Measurements from ENCODE around the gene DISC1.
"Not testable (repeated sequence)": the region's sequence is repeated elsewhere in the genome, so short reads cannot be mapped to it uniquely, and the experiment has no call there.

The DISC1 gene

GRCh38 chr1:231778009-231778719 is 151.6 kb downstream of the DISC1 start:
- DNase-seq = peak; percentile 47 to 55 (median 54)

- no peak for DNase-seq
These were observed 152.5 kb downstream of the DISC1 start for GRCh38 chr1:231779081-231779480.

DNA sequence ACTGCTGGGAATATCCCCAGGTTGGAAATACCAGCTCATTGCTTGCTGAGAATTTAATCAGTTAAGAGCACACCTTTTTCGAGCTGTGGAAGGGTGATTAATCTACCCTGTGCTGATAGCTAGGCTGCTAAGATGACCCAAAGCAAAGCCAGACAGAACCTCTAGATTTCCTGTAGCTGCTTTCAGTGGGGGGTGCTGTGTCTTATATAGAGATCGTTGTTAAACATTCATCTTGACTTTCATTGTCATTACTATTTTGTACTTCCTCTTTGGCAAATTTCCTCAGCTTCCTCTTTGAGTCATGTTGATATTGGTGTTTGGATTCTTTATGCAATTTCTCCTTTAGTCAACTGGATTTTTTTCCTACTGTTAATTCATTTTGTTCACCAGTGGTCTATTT is 155.3 kb downstream of the DISC1 start:
- peak; percentile 59 to 89 (median 86) for DNase-seq

- not testable (repeated sequence) for DNase-seq
These were observed 158.5 kb downstream of the DISC1 start for GRCh38 chr1:231785073-231785472.

DNA sequence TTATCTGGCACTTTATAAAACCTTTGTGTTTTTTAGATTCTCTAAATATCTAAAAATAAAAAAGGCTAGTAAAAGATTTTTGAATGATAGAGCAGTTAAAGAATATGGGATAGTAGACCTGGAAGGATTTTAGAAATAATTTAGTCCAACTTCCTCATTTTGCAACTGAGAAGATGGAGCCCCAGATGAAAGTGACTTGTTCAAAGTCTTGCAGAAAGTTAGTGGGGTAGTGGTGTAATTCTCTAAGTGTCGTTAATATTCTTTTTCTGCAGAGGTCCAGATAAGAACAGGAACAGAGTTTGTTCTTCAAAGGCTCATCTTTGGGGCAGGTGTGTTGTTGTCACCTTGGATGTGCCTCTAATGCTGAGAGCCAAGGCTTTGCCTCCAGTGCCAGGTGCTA is 159.5 kb downstream of the DISC1 start:
- no peak for DNase-seq

GRCh38 chr1:231792634-231793033 is 166.0 kb downstream of the DISC1 start:
- DNase-seq = no peak

GRCh38 chr1:231793893-231794292 is 167.3 kb downstream of the DISC1 start:
- DNase-seq = no peak

DNA sequence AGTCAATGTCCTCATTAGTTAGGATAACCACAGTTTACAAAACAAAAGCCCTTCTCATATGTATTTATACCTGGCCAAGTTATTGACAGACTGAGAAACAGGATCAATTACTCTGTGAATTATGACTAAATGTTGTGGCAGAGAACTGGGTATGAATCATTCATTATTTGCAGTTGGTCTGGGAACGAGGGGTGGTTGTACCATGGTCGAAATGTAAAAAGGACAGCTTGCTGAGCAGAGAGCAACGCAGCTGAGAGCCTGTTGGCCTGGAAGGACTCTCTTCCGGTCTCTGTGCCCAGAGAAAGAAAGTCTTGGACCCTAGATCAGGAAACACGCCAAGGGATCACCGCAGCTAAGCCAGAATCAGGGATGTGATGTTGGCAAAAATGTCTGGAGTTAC is 169.6 kb downstream of the DISC1 start:
- DNase-seq = no peak

DNA sequence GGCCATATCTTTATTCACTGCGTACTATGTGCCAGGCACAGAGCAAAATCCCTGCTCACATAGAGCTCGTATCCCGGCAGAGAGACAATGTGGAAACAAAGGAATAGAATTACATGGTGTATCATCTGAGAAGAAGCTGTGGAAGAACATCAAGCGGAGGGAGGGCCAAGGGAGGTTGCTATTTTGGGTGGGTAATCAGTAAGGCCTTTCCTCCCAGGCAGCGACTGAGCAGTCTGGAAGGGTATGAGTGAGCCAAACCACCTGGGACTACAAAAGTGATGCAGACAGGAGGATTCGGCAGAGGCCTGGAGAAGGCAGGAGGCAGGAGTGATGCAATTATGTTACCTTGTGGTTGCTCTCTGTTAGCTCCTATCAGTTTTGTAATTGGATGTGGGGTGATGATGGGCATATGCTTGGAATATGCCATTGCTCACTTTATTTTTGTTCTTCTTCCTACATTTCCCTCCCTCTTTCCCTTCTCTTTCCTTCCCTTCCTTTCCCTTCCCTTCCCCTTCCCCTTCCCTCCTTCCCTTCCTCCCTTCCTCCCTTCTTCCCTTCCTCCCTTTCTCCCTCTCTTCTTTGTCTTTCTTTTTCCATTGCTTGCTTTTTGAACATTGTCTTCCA is 172.9 kb downstream of the DISC1 start:
- DNase-seq = no peak

- no peak for DNase-seq
These were observed 173.5 kb downstream of the DISC1 start for GRCh38 chr1:231800108-231800507.

DNA sequence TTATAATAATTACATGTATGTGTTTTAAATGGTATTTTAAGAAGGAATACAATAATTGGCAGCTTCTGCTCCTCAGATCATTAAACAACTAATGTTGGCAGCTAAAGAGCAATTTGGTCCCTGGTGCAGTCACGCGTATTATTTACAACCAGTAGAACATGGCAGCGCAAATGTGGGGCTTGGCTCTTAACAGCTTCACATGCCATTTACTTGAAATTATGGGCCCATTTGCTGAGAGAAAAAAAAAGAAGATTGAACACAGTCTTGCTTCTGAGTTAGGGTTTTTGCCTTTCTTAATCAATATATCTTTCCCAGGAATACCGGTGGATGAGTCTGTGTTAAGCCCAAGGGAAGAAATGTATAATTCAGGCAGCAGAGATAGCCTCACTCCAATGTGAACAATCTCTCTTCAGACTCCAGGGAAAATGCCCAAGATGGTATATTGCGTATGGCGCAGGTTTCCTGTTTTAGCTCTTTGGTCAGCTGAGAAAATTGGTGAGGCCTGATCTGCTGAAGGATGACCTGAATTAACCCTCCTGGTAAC is 174.5 kb downstream of the DISC1 start:
- DNase-seq = no peak

GRCh38 chr1:231803353-231803752 is 176.8 kb downstream of the DISC1 start:
- peak; percentile 57 to 60 (median 57) for DNase-seq

DNA sequence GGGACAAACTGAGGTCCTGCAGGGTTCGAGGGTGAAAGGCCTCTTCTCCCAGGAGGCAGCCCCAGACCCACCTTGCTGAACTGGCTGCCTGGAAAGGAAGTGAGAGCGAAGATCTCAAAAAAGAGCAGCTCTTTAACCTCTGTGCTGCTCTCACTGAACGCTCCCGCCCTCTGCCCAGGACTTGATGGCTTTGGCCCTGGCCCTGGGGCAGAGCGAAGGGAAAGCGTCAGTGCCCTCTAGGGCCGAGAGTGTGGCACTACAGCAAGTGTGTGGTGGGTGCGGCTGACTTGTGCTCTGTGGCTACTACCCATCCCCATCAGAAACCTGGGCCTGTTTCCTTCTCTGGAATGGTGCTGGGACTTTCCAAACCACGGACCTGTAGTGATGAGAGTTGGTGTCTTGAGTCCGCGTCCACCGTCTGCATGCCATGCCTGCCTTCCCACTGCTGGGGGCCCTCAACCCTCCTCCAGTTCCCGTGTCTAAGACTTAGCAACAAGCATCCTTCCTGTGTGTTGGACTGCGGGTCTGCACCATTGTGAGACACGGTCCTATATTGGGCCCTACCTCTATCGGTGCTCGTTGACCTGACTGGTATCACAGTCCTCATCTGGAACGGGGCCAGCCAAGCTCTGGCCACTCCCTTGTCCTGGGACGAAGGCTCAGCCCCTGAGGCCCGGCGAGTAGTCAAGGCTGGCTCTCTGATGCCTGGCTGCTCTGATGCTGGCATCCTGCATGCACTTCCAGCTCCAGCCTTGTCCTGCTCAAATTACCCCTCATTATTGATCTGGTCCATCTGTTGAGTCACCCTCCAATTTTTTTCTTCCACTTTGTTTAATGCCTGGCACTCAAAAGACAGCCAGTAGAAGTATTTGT is 180.3 kb downstream of the DISC1 start:
- DNase-seq = peak; percentile 77 to 84 (median 83)

DNA sequence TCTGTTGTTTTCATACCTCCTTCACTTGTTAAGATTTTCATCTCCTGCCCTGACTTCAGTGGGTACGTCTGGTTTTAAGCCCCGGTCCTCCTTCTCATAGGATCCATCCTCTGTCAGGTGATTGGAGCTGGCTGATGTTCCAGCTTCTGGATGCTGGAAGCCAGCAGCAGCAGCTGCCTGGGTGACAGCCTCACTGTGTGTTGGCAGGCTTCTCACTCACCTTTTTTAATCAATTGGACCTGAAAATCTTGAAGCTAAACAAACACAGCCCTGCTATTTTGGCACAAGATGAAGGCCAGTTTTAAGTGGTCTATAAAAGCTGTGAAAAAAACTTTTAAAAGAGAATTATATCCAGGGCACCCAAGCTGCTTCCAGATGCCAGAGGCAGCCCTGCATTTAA is 181.0 kb downstream of the DISC1 start:
- DNase-seq = no peak

DNA sequence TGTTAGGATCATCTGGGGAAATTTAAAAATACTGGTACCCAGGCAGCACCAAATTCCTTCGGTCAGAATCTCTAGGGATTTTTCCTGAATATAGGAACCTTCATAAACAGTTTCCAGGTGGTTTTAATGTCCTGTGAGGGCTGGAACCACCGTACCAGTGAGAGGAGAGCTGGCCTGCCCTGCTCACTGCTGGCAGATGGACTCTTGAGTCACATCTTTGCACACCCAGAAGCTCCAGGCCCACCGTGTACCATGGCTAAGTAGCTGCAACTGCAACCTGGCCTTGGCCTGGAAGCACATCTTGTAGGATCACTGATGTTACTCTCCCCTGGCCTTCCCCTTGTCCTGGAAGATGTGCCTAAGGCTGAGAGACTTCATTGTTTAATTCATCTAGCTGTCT is 181.5 kb downstream of the DISC1 start:
- DNase-seq = no peak

DNA sequence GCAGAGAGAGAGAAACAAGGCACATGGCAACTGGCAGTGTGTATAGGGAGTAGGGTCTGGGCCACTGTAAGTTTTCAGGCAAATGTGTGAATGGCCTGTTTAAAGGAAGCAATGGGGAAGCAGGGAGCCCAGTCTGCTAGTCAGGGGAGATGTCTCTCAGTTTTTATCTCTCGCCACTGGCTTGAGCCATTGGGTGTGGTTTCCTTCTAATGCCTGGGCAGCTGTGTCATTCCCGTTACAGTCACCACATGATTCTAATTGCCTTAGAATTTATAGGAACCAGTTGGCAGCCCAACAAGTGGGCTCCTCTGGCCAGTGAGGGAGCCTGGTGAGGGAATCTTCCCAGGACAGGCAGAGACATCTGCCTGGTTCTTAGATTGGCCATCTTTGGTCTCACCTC is 182.4 kb downstream of the DISC1 start:
- DNase-seq = peak; percentile 16 to 55 (median 49)

GRCh38 chr1:231810415-231810814 is 183.8 kb downstream of the DISC1 start:
- no peak for DNase-seq

- no peak for DNase-seq
These were observed 187.4 kb downstream of the DISC1 start for GRCh38 chr1:231814021-231814420.

GRCh38 chr1:231814521-231814920 is 187.9 kb downstream of the DISC1 start:
- no peak for DNase-seq

DNA sequence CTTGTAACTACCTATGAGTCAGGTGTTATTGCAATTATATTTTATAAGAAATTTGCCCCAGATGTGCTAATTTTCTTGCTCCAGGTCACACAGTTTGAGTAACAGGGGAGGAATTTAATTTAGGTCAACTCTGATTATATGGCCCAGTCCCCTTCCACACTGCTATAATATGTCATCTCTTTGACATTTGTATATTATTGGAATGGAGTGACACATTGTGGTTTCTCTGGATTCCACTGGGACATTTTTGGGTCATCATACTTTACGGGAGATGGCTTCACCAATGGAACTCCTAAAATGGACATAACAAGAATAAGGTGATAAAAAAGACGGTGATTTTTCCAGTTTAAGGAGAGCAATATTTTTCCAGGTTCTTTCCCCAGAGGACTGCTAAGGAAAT is 191.2 kb downstream of the DISC1 start:
- no peak for DNase-seq

DNA sequence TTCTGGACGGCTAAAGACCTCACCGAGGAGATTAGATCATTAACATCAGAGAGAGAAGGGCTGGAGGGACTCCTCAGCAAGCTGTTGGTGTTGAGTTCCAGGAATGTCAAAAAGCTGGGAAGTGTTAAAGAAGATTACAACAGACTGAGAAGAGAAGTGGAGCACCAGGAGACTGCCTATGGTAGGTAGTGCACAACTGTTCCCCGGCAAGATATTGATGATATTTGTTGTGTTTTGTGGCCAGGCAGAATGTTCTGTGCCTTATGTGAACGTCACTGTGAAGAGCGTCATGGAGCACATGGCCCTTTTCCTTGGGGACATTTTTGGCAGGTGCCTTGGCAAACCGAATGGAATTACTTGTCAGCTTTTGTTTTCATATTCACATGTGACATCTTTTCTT is 191.7 kb downstream of the DISC1 start:
- no peak for DNase-seq

GRCh38 chr1:231821281-231821680 is 194.7 kb downstream of the DISC1 start:
- no peak for DNase-seq

- no peak for DNase-seq
These were observed 195.5 kb downstream of the DISC1 start for GRCh38 chr1:231822041-231822440.
